ENCODE measurements around the gene TMEM182.

The TMEM182 gene

DNA sequence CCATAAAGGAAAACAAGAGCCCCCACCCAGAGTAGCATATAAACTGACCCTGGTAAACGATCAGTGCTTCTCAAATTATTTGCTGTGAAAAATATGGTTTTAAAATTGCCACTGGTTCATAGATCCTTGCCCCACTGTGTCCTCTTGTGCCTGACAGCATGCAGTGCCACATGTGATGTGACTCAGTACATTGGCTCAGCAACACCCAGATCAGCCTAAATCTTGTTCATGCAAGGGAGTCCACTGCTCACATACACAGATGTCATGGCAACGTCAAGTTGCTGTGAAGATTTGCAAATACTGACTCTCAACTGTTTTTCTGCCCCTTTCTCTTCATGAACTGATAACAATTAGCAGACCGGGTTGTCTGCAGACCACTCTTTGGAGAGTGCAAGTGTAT, 91.0 kb downstream of the TMEM182 start:
- Histone ChIP-seq H3K4me2 (ENCODE audit: low read length) (no peak overlapping the region), H3K9ac (ENCODE audit: low read length) (no peak overlapping the region), H3K9me3 (ENCODE audit: low read length) (no peaks in the 10 kb centered on the region), H2AFZ (ENCODE audit: low read length) (no peak overlapping the region), H4K20me1 (ENCODE audit: insufficient read depth, low read length) (no peaks in the 10 kb centered on the region), H3K27me3 (ENCODE audit: insufficient read depth, low read length) (no peaks in the 10 kb centered on the region), H3K9me2 (ENCODE audit: low read depth, low read length) (no peaks in the 10 kb centered on the region), H3K4me1 (ENCODE audit: insufficient read depth, low read length, severe bottlenecking) (no peaks in the 10 kb centered on the region), H3K79me2 (ENCODE audit: insufficient read depth, low read length) (no peaks in the 10 kb centered on the region; the same call in 1 of the 2 replicates), H3F3A (ENCODE audit: insufficient read depth, low read length) (no peaks in the 10 kb centered on the region), H3K4me3 (ENCODE audit: low read depth, low read length, poor library complexity, severe bottlenecking) (no peak overlapping the region), H3K36me3 (ENCODE audit: insufficient read depth, low read length) (no peaks in the 10 kb centered on the region), H3K27ac (ENCODE audit: low read depth, low read length, poor library complexity, severe bottlenecking) (no peak overlapping the region)
- TF ChIP-seq EZH2 (IDR thresholded peaks at IDR 0.05; ENCODE audit: borderline replicate concordance, low read length), result no peak
- TF ChIP-seq, protein P1, sequence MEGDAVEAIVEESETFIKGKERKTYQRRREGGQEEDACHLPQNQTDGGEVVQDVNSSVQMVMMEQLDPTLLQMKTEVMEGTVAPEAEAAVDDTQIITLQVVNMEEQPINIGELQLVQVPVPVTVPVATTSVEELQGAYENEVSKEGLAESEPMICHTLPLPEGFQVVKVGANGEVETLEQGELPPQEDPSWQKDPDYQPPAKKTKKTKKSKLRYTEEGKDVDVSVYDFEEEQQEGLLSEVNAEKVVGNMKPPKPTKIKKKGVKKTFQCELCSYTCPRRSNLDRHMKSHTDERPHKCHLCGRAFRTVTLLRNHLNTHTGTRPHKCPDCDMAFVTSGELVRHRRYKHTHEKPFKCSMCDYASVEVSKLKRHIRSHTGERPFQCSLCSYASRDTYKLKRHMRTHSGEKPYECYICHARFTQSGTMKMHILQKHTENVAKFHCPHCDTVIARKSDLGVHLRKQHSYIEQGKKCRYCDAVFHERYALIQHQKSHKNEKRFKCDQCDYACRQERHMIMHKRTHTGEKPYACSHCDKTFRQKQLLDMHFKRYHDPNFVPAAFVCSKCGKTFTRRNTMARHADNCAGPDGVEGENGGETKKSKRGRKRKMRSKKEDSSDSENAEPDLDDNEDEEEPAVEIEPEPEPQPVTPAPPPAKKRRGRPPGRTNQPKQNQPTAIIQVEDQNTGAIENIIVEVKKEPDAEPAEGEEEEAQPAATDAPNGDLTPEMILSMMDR (IDR thresholded peaks at IDR 0.05; ENCODE audit: low read length), result no peak

Data from OCI-LY1 (cell line).